H1 (cell line): Measurements from ENCODE around the gene ADAM12. TPM values are rescaled to one million over a fixed set of nuclear protein-coding genes. Genes with fewer than 3 reads are reported as not detected.

Experiments used
- CTCF ChIA-PET: fragments of 300-600 bp; sonication (Branson Sonifier 250); formaldehyde crosslinking; loops from one replicate; lab custom pipeline; 2021; ENCODE audit not compliant: partially characterized antibody; lab: Charles Lee
- POLR2A ChIA-PET: fragments of 300-600 bp; sonication (Branson Sonifier 250); formaldehyde crosslinking; loops from one replicate; lab custom pipeline; 2021; ENCODE audit warnings: inconsistent platforms; ENCODE audit not compliant: partially characterized antibody; lab: Charles Lee
- DNase-seq, 2 experiments: peaks; one replicate each; pipeline versions ENCODE4 v3.0.0 to v3.0.0-alpha.2; 2010 to 2022; ENCODE audit warnings: low spot score in 2 of 2, low read depth in 1 of 2, mixed read lengths in 1 of 2
- FAIRE-seq: peaks from 2 replicates; lab custom pipeline; 2011; peaks lifted over from hg19 to GRCh38; lab: Jason Lieb, UNC
- H2AFZ ChIP-seq: 2 replicates; pipeline ENCODE4 v1.8.1; 2012; ENCODE audit warnings: low read length, inconsistent platforms
- H2AK5ac ChIP-seq: 2 replicates; pipeline ENCODE4 v1.6.1; 2013; ENCODE audit warnings: low read depth, low read length
- H2BK120ac ChIP-seq: replicated peaks from 2 replicates; pipeline ENCODE3; 2013; ENCODE audit warnings: low read depth, low read length, inconsistent platforms
- H2BK12ac ChIP-seq: 2 replicates; pipeline ENCODE4 v1.6.1; 2013; ENCODE audit warnings: low read depth, low read length
- H2BK15ac ChIP-seq: 2 replicates; pipeline ENCODE4 v1.6.1; 2013; ENCODE audit warnings: low read length
- H2BK20ac ChIP-seq: 2 replicates; pipeline ENCODE4 v1.6.1; 2013; ENCODE audit warnings: low read length
- H2BK5ac ChIP-seq: 2 replicates; pipeline ENCODE4 v1.6.1; 2013; ENCODE audit warnings: low read depth, low read length
- H3K14ac ChIP-seq: 2 replicates; pipeline ENCODE4 v1.6.1; 2013; ENCODE audit warnings: inconsistent platforms; ENCODE audit not compliant: insufficient read length
- H3K18ac ChIP-seq: 2 replicates; pipeline ENCODE4 v1.6.1; 2013; ENCODE audit warnings: low read length; ENCODE audit errors: extremely low read depth
- H3K23ac ChIP-seq: 2 replicates; pipeline ENCODE4 v1.6.1; 2013; ENCODE audit warnings: inconsistent platforms; ENCODE audit not compliant: insufficient read length
- H3K23me2 ChIP-seq: 2 replicates; pipeline ENCODE4 v1.6.1; 2013; ENCODE audit warnings: low read depth, low read length
- H3K27ac ChIP-seq: 2 replicates; pipeline ENCODE4 v1.6.1; 2011; ENCODE audit warnings: low read depth, low read length, inconsistent platforms
- H3K27me3 ChIP-seq, 4 experiments: replicated peaks in 1 of 4; 1 replicate in 1 of 4; 2 replicates in 3 of 4; pipeline versions ENCODE4 v1.6.1 to v1.8.1; 2011 to 2013; ENCODE audit warnings: low read length in 3 of 4, mild to moderate bottlenecking in 3 of 4, inconsistent platforms in 2 of 4, mixed read lengths in 2 of 4, moderate library complexity in 1 of 4; ENCODE audit not compliant: control insufficient read depth in 3 of 4, insufficient read depth in 3 of 4; ENCODE audit errors: extremely low read depth in 1 of 4
- H3K36me3 ChIP-seq, 4 experiments: 2 replicates each; pipeline versions ENCODE4 v1.6.1 to v1.8.1; 2011 to 2013; ENCODE audit warnings: mild to moderate bottlenecking in 4 of 4, low read length in 3 of 4, moderate library complexity in 2 of 4, control low read depth in 1 of 4, inconsistent platforms in 1 of 4; ENCODE audit not compliant: insufficient read depth in 4 of 4, control insufficient read depth in 2 of 4
- H3K4ac ChIP-seq: replicated peaks from 2 replicates; pipeline ENCODE3; 2013; ENCODE audit warnings: low read length, low read depth, mixed read lengths, inconsistent platforms; ENCODE audit not compliant: insufficient read length
- H3K4me1 ChIP-seq, 4 experiments: replicated peaks in 1 of 4; 1 replicate in 1 of 4; 2 replicates in 3 of 4; pipeline versions ENCODE4 v1.6.1 to v1.8.1; 2011 to 2013; ENCODE audit warnings: low read length in 3 of 4, inconsistent platforms in 2 of 4, mixed read lengths in 1 of 4; ENCODE audit not compliant: insufficient read depth in 4 of 4, control insufficient read depth in 3 of 4
- H3K4me2 ChIP-seq, 2 experiments: 2 replicates each; pipeline versions ENCODE4 v1.6.1 to v1.8.1; 2011 to 2013; ENCODE audit warnings: low read depth in 2 of 2, low read length in 2 of 2, control low read depth in 1 of 2, inconsistent platforms in 1 of 2, mild to moderate bottlenecking in 1 of 2; ENCODE audit not compliant: insufficient read depth in 1 of 2
- H3K4me3 ChIP-seq, 4 experiments: fragments of 200-600, 300-600 bp in 1 of 4; sonication (generic), shearing (Covaris generic), sonication (Bioruptor Twin) in 1 of 4; 2 replicates each; pipeline versions ENCODE4 v1.5.1 to v1.8.1; 2011 to 2016; ENCODE audit warnings: low read length in 4 of 4, low read depth in 3 of 4, control low read depth in 2 of 4, inconsistent platforms in 2 of 4, mild to moderate bottlenecking in 2 of 4, mixed read lengths in 1 of 4, moderate library complexity in 1 of 4; ENCODE audit not compliant: insufficient read depth in 2 of 4; ENCODE audit errors: extremely low read depth in 1 of 4
- H3K56ac ChIP-seq: replicated peaks from 2 replicates; pipeline ENCODE3; 2013; ENCODE audit warnings: low read depth, mild to moderate bottlenecking, mixed read lengths, low read length, inconsistent platforms; ENCODE audit not compliant: insufficient read length
- H3K79me1 ChIP-seq: 2 replicates; pipeline ENCODE4 v1.6.1; 2013; ENCODE audit warnings: low read depth, low read length, control low read depth
- H3K79me2 ChIP-seq, 2 experiments: 2 replicates each; pipeline versions ENCODE4 v1.6.1 to v1.8.1; 2012 to 2013; ENCODE audit warnings: low read length in 2 of 2, mild to moderate bottlenecking in 2 of 2, inconsistent platforms in 1 of 2; ENCODE audit not compliant: insufficient read depth in 2 of 2, control insufficient read depth in 1 of 2
- H3K9ac ChIP-seq, 4 experiments: replicated peaks in 1 of 4; 1 replicate in 1 of 4; 2 replicates in 3 of 4; pipeline versions ENCODE4 v1.6.1 to v1.8.1; 2011 to 2013; ENCODE audit warnings: low read depth in 3 of 4, low read length in 3 of 4, control low read depth in 2 of 4, mild to moderate bottlenecking in 2 of 4, moderate library complexity in 2 of 4, inconsistent platforms in 1 of 4; ENCODE audit errors: extremely low read depth in 1 of 4
- H3K9me3 ChIP-seq, 2 experiments: 2 replicates each; pipeline versions ENCODE4 v1.6.1 to v1.8.1; 2012 to 2013; ENCODE audit warnings: mild to moderate bottlenecking in 2 of 2, moderate library complexity in 2 of 2, control low read depth in 1 of 2, inconsistent platforms in 1 of 2, low read depth in 1 of 2, low read length in 1 of 2, mixed read lengths in 1 of 2; ENCODE audit not compliant: insufficient read depth in 2 of 2
- H4K20me1 ChIP-seq, 2 experiments: replicated peaks in 1 of 2; 2 replicates each; pipeline versions ENCODE3 to v1.8.1; 2011 to 2013; ENCODE audit warnings: inconsistent platforms in 2 of 2, low read length in 2 of 2, mild to moderate bottlenecking in 1 of 2; ENCODE audit not compliant: insufficient read depth in 2 of 2, control insufficient read depth in 1 of 2
- H4K5ac ChIP-seq: 2 replicates; pipeline ENCODE4 v1.6.1; 2013; ENCODE audit warnings: low read length, low read depth, mixed read lengths, inconsistent platforms; ENCODE audit not compliant: insufficient read length
- H4K8ac ChIP-seq: 2 replicates; pipeline ENCODE4 v1.8.0; 2013; ENCODE audit warnings: mild to moderate bottlenecking, moderate library complexity, low read length, inconsistent platforms; ENCODE audit not compliant: insufficient read depth; ENCODE audit errors: extremely low read depth
- H4K91ac ChIP-seq: replicated peaks from 2 replicates; pipeline ENCODE3; 2013; ENCODE audit warnings: low read length, mixed read lengths, inconsistent platforms; ENCODE audit not compliant: insufficient read length
- ASH2L ChIP-seq: fragments of 200-600, 300-600 bp; sonication (generic); IDR thresholded peaks from one replicate; pipeline ENCODE4 v1.7.1; 2017; ENCODE audit warnings: low read length
- BCL11A ChIP-seq, 2 experiments: IDR thresholded peaks; one replicate each; pipeline ENCODE4 v1.6.1; 2011; ENCODE audit warnings: low read depth in 2 of 2, low read length in 2 of 2, mild to moderate bottlenecking in 2 of 2
- CBX8 ChIP-seq: fragments of 300-800, 300-1000 bp; sonication (generic); IDR thresholded peaks from 2 replicates; pipeline ENCODE4 v1.7.1; 2016; ENCODE audit warnings: low read depth, low read length, borderline replicate concordance
- CHD1 ChIP-seq: IDR thresholded peaks from 2 replicates; pipeline ENCODE4 v1.6.1; 2012; ENCODE audit warnings: low read depth, low read length, improper control_type of control experiment
- CTBP2 ChIP-seq: IDR thresholded peaks from 2 replicates; pipeline ENCODE4 v1.7.0; 2011; ENCODE audit warnings: borderline replicate concordance, mild to moderate bottlenecking, moderate library complexity, mixed read lengths, low read length; ENCODE audit not compliant: insufficient read depth, insufficient read length
- GABPA ChIP-seq: IDR thresholded peaks from 2 replicates; pipeline ENCODE4 v1.6.1; 2011; ENCODE audit warnings: mild to moderate bottlenecking, low read length, moderate library complexity, borderline replicate concordance; ENCODE audit not compliant: insufficient read depth
- HDAC6 ChIP-seq: IDR thresholded peaks from one replicate; pipeline ENCODE4 v1.7.1; 2012; ENCODE audit warnings: low read depth, mild to moderate bottlenecking, inconsistent platforms, low read length, moderate library complexity
- RFX5 ChIP-seq: IDR thresholded peaks from 2 replicates; pipeline ENCODE4 v1.6.1; 2011; ENCODE audit warnings: low read depth, low read length, improper control_type of control experiment, borderline replicate concordance
- SP2 ChIP-seq: IDR thresholded peaks from 2 replicates; pipeline ENCODE4 v1.6.1; 2012; ENCODE audit warnings: mild to moderate bottlenecking, low read length, inconsistent platforms
- SRF ChIP-seq: IDR thresholded peaks from 2 replicates; pipeline ENCODE4 v1.6.1; 2011; ENCODE audit warnings: mild to moderate bottlenecking, low read depth, low read length, moderate library complexity
- TEAD4 ChIP-seq: IDR thresholded peaks from 2 replicates; pipeline ENCODE4 v1.6.1; 2012; ENCODE audit warnings: low read depth, low read length, inconsistent platforms, mixed read lengths
- ZNF274 ChIP-seq: IDR thresholded peaks from 2 replicates; pipeline ENCODE4 v1.7.0; 2012; ENCODE audit warnings: low read length, borderline replicate concordance; ENCODE audit errors: extremely low read depth
- WGBS, 2 experiments: shearing (Covaris generic) in 1 of 2; methylation state at CpG; one replicate each; pipeline versions ENCODE4 v1.1.6 to v1.1.7; 2013 to 2015; ENCODE audit warnings: low lambda C conversion rate in 2 of 2, mixed read lengths in 2 of 2, inconsistent platforms in 1 of 2, low coverage in 1 of 2, missing lambda C conversion rate in 1 of 2; ENCODE audit not compliant: insufficient replicate concordance in 2 of 2, insufficient coverage in 1 of 2, insufficient read length in 1 of 2; ENCODE audit errors: extremely low coverage in 1 of 2, missing lambda C conversion rate in 1 of 2; 5-methylcytosine and 5-hydroxymethylcytosine counted together
- polyA plus RNA-seq, 7 experiments: library from polyadenylated mRNA; depleted of rRNA in 3 of 7; stranded (reverse) in 5 of 7; unstranded in 2 of 7; fragments of >200 nt in 5 of 7; fragments of 200-250 nt in 2 of 7; gene quantifications; 1 replicate in 5 of 7; 2 replicates in 1 of 7; 4 replicates in 1 of 7; pipeline versions ENCODE4 v1.2.1 to v1.2.3, GENCODE V29; 2011 to 2013; ENCODE audit warnings: missing spikeins in 2 of 7, mixed read lengths in 2 of 7
- total RNA-seq: library from RNA; stranded (reverse); fragmentation: NEBNext Ultra II Directional; extraction: Animal tissue kit (Norgen Biotek cat#: 25700); gene quantifications from 2 replicates; pipeline ENCODE4 v1.2.1, GENCODE V29; 2021

The ADAM12 gene
- total and polyA plus RNA-seq, 2 of the 8 experiments (the other 6 are each of a cell fraction or from before 2014, with no cell fraction given), result 0.07 to 0.17 TPM

- no peak overlapping the region for H3K9ac ChIP-seq
- no peaks in the 10 kb centered on the region for H3K4me1 ChIP-seq
- no peaks in the 10 kb centered on the region for H3K23me2 ChIP-seq
- H3K56ac ChIP-seq, result no peak overlapping the region
- FAIRE-seq, result no peak
- H3K27me3 ChIP-seq, result no peaks in the 10 kb centered on the region
- no peaks in the 10 kb centered on the region for H3K9me3 ChIP-seq
- H3K23ac ChIP-seq, result no peak overlapping the region
- H4K20me1 ChIP-seq, result no peaks in the 10 kb centered on the region
- no peak overlapping the region for H2BK20ac ChIP-seq
- no peak overlapping the region for H3K4ac ChIP-seq
- 100% methylated on average over 1 of the region's 1 CpG; no CpG with 5 or more reads in 1 of the 2 experiments for WGBS, 2 experiments
- H2BK15ac ChIP-seq, result no peak overlapping the region
- H2BK12ac ChIP-seq, result no peak overlapping the region
- H3K79me1 ChIP-seq, result no peaks in the 10 kb centered on the region
- no peaks in the 10 kb centered on the region for H3K79me2 ChIP-seq
- H2BK120ac ChIP-seq, result no peak overlapping the region
- no peak overlapping the region for H3K14ac ChIP-seq
- no peak overlapping the region for H3K4me3 ChIP-seq
- H3K27ac ChIP-seq, result no peak overlapping the region
- no peak overlapping the region for H2AFZ ChIP-seq
- H3K4me2 ChIP-seq, result no peak overlapping the region
- H4K5ac ChIP-seq, result no peak overlapping the region
- H4K8ac ChIP-seq, result no peak overlapping the region
- H3K36me3 ChIP-seq, result no peaks in the 10 kb centered on the region
- TF ChIP-seq BCL11A (IDR thresholded peaks at IDR 0.05; ENCODE audit: low read depth in 2 of 2, low read length in 2 of 2), result no peak
- TF ChIP-seq ZNF274, result no peak
- TF ChIP-seq ASH2L, result no peak
- TF ChIP-seq RFX5, result no peak
- no peak for TF ChIP-seq TEAD4
- TF ChIP-seq CHD1, result no peak
- no peak for TF ChIP-seq GABPA
- no peak for TF ChIP-seq SRF
- TF ChIP-seq CTBP2, result no peak
- no peak for TF ChIP-seq HDAC6
- TF ChIP-seq CBX8, result no peak
- no peak for TF ChIP-seq SP2
- POLR2A ChIA-PET, result no interaction called here
- no peak for DNase-seq
- no peak overlapping the region for H4K91ac ChIP-seq
- CTCF ChIA-PET, result interaction anchor here (0.7 kb wide), 1 partner anchor 155 kb away, joined by 3 read pairs; no protein-coding TSS in a partner anchor
- no peak overlapping the region for H2AK5ac ChIP-seq
- no peak overlapping the region for H3K18ac ChIP-seq
- H2BK5ac ChIP-seq, result no peak overlapping the region
Measured at GRCh38 chr10:126101325-126101724, 287.0 kb downstream of the ADAM12 start.
